ENCODE data around the gene KCNC3. TPM values are rescaled to one million over a fixed set of nuclear protein-coding genes. Genes with fewer than 3 reads are reported as not detected.
"Not testable (repeated sequence)": the region's sequence is repeated elsewhere in the genome, so short reads cannot be mapped to it uniquely, and the experiment has no call there.

Gene KCNC3
- total and polyA plus RNA-seq, 12 donors: 0.88 to 4.0 (median 2.3) TPM

- peaks cover 0 to 81% (median 69%) of the 10 kb centered on the region in 7 donors for H3K27me3 ChIP-seq
- WGBS, 2 donors: 1% methylated on average over 38 to 46 of the region's 48 CpGs
- TF ChIP-seq CTCF (IDR thresholded peaks at IDR 0.05): no peak
- peak overlapping the region in 9 of 10 donors; percentile 35 to 86 (median 75) for H3K27ac ChIP-seq
- DNase-seq (peak; percentile 73 to 87), ATAC-seq (peak; percentile 41 to 63 (median 60))
- peaks cover 5 to 59% (median 27%) of the 10 kb centered on the region in 9 donors for H3K4me1 ChIP-seq
- H3K4me3 ChIP-seq: peak overlapping the region; percentile 21 to 53 (median 45)
- intact Hi-C loops (cut with DNase I): no loop called here
- H3K36me3 ChIP-seq: no peaks in the 10 kb centered on the region
- no peaks in the 10 kb centered on the region for H3K9me3 ChIP-seq
Measured at GRCh38 chr19:50330365-50331078, 1.3 kb upstream of the KCNC3 start.

- not testable (repeated sequence) for H3K9me3 ChIP-seq, DNase-seq, ATAC-seq, H3K36me3 ChIP-seq
- Histone ChIP-seq H3K27me3 (peaks cover 0 to 86% (median 64%) of the 10 kb centered on the region in 7 donors), H3K4me1 (peaks cover 5 to 62% (median 27%) of the 10 kb centered on the region in 9 donors), H3K4me3 (peak overlapping the region in 9 of 10 donors; percentile 1 to 53 (median 45)), H3K27ac (peak overlapping the region in 9 of 10 donors; percentile 16 to 83 (median 72))
- intact Hi-C loops (cut with DNase I): loop anchor here in 1 of 10 donors (5.0 kb wide), 1 partner anchor 163 kb away; no protein-coding TSS in a partner anchor
- 12 to 15% methylated on average over 18 of the region's 18 CpGs for WGBS, 2 donors
Measured at GRCh38 chr19:50329926-50330294, 733 bp upstream of the KCNC3 start.

- ATAC-seq (no peak), DNase-seq (no peak)
- intact Hi-C loops (cut with DNase I): loop anchor here in 1 of 10 donors (5.0 kb wide), 1 partner anchor 162 kb away; no protein-coding TSS in a partner anchor
- Histone ChIP-seq H3K27me3 (peaks cover 0 to 81% (median 60%) of the 10 kb centered on the region in 7 donors), H3K4me3 (peak overlapping the region in 8 of 10 donors; percentile 23 to 50 (median 42)), H3K9me3 (no peaks in the 10 kb centered on the region), H3K36me3 (no peaks in the 10 kb centered on the region), H3K27ac (no peak overlapping the region), H3K4me1 (peaks cover 5 to 57% (median 24%) of the 10 kb centered on the region in 9 donors)
- WGBS, 2 donors: 2% methylated on average over 17 to 37 of the region's 40 CpGs
- TF ChIP-seq CTCF (IDR thresholded peaks at IDR 0.05): no peak
Measured at GRCh38 chr19:50328873-50329145, 368 bp downstream of the KCNC3 start.

- Histone ChIP-seq H3K4me1 (peaks cover 5 to 53% (median 24%) of the 10 kb centered on the region in 9 donors), H3K4me3 (peak overlapping the region; percentile 18 to 50 (median 42)), H3K9me3 (no peaks in the 10 kb centered on the region), H3K36me3 (no peaks in the 10 kb centered on the region), H3K27me3 (peaks cover 0 to 77% (median 56%) of the 10 kb centered on the region in 7 donors), H3K27ac (no peak overlapping the region)
- peak in 1 of 9 donors; percentile 38 for TF ChIP-seq CTCF (IDR thresholded peaks at IDR 0.05)
- ATAC-seq (no peak), DNase-seq (peak in 1 of 2 donors; percentile 42)
- intact Hi-C loops (cut with DNase I): loop anchor here in 1 of 10 donors (5.0 kb wide), 1 partner anchor 161 kb away; no protein-coding TSS in a partner anchor
- 1% methylated on average over 96 to 104 of the region's 104 CpGs for WGBS, 2 donors
Measured at GRCh38 chr19:50328224-50328872, 829 bp downstream of the KCNC3 start.

All from heart right ventricle (tissue), 16 donors.